NCI-H1048 (cell line): ENCODE data around the gene GPR171.
A peak's percentile ranks its signal among the peaks of the same experiment; 100 is the strongest.
"Not testable (repeated sequence)": the region's sequence is repeated elsewhere in the genome, so short reads cannot be mapped to it uniquely, and the experiment has no call there.

Experiments
- DNase-seq: peaks from one replicate; lab custom pipeline; 2025; lab: John Stamatoyannopoulos, UW

The GPR171 gene

DNA sequence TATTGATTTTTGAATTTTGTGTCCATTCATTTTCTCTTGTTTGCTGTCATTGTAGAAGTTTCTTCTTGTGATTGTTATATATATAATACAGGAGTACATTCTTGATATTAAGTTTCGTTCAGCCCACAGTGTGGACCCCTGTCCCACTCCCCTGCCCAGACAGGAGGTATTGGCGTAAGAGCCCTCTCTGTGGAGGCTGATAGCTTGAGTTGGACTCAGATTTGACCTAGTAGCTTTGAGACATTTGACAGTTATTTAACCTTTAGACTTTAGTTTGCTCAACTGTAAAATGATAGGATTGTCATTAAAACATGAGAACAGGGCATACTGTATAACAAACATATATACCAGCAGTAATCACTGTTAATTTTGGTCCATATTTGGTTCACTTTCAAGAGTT lies 27.1 kb downstream of the GPR171 start:
- DNase-seq: no peak

DNA sequence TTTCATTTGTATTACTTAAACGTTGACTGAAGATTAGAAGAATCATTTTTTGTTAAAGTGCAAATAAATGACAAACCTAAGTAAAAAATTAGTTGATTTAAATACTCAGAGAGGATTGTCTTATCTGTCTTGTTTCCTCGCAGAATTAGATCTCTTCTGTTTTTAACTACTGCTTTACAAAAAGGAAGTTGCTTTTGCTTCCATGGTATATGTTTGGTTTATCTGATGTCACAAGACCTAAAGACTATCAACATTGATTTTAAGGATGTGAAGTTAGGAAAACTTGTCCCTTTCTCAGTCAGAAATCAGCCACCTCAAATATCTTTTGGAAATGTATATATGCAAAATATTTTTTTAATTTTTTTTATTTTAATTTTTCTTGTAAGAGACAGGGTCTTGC lies 28.7 kb downstream of the GPR171 start:
- DNase-seq: no peak

DNA sequence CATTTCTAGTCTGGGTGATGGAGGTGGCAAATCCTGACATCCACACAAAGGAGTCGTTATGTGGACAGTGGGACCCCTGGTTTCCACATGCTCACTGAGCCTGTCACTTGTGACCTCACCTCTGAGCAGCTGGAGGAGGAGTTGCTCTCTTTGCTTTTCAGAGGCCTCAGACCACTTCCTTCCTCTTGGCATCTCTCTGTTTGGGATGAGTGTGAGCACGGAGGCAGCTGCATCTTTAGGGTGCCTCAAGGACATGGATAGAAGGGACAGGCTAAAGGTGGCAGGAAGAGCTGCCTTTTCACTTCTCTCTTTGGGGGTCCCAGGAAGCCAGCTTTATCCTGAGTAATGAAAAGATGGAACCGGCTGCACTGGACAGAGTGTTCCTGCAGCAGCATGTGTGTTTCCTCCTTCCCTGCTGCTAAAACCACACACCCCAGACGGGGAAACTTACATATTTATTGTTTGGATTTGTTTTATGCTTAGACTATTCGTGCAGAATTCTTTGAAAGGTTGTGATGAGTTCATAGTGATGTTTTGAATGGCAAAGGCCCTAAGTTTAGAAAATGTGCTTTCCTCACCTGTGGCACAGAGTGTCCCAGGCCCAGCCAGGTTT lies 31.8 kb downstream of the GPR171 start:
- no peak for DNase-seq

DNA sequence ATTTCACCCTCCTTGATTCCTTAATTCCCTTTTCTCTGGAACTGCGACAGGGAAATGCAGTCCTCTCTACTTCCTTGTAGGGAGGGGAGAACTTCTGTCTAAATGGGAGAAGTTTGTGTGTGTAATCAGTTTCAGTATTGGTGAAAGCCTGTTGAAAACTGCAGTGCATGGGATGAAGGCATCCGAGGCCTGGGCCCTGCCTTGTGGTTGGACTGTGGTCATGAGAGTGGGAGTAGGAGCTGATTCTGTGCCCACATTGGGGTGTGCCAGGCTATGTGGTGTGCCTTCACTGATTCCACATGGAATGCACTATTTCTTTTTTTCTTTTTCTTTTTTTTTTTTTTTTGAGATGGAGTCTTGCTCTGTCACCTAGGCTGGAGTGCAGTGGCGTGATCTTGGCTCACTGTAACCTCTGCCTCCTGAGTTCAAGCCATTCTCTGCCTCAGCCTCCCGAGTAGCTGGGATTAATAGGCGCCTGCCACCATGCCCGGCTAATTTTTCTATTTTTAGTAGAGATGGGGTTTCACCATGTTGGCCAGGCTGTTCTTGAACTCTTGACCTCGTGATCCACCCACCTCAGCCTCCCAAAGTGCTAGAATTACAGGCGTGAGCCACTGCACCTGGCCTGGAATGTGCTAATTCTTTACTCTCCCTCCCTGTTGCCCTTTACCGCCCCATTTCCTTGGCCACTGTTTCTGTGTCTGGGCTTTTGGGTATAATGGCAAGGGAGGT lies 32.9 kb downstream of the GPR171 start:
- DNase-seq: not testable (repeated sequence)

DNA sequence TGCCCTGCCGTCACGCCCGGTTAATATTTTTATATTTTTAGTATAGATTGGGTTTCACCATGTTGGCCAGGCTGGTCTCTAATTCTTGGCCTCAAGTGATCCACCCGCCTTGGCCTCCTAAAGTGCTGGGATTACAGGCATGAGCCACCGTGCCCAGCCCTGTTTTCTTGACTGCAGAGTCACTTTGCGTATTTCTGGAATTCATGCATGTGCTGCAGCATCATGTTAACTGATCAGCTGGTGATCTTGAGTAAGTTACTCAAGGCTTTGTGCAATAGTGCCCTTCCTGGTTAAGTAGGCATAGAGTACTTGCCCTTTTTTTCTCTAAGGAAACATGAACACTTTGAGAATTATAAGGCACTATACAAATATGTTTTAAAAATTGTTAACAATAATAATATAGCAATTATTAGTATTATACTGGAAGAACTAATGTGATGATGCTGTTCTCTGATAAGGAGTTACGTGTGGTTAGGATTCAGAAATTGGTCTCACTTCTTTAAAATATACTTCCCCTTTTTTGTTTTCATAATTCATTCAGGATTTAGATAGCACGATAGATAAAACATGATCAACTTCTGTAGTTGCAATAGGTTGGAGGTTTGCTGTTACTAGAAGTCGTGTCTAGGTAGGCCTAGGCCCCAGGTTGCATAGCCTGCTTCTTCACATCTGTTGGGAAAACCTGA lies 33.6 kb downstream of the GPR171 start:
- no peak for DNase-seq

DNA sequence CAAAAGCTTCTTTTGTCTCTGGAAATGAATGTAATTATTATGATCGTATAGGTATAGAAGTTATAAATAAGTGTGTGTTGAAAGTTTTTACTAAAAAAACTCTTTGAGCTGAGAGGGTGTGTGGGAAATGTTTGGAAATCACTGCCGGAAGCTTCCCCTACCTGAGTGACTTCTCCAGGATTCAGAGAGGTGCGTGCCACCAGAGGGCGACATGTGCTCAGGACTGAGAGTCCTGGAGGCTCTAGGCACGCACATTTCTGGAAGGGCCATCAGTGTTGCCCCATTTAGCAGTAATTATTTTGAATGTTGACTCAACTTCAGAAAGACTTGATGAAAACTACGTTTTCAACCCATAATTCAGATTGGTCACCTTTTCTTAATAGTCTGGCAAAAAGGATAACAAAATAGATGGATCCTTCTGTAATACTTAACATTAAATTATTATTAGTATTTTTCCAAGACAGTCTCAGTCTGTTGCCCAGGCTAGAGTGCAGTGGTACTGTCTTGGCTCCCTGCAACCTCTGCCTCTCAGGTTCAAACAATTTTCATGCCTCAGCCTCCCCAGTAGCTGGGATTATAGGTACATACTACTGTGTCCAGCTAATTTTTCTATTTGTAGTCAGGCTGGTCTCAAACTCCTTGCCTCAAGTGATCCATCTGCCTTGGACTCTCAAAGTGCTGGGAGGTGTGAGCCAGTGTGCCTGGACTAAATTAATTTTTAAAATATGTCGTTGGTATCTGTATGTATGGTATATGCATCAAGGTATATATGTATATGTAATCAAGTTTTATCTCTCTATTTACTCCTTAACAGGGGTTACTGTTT lies 34.5 kb downstream of the GPR171 start:
- DNase-seq: no peak

DNA sequence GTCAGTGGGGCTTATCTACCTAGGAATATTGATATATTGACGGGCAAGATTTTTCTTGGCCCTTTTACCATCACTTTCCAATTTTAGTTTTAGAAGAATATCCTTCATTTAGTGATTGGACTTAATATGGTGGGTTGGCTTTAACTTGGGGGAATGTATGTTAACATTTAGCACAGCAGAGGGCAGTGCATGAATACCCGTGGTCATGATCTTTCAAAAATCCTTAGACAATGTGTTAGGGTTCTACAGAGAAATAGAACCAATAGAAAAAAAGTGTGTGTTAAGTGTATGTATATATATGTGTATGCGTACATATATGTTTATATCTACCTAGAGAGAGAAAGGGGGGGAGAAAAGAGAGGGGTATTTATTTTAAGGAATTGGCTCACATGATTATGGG lies 36.9 kb downstream of the GPR171 start:
- no peak for DNase-seq

DNA sequence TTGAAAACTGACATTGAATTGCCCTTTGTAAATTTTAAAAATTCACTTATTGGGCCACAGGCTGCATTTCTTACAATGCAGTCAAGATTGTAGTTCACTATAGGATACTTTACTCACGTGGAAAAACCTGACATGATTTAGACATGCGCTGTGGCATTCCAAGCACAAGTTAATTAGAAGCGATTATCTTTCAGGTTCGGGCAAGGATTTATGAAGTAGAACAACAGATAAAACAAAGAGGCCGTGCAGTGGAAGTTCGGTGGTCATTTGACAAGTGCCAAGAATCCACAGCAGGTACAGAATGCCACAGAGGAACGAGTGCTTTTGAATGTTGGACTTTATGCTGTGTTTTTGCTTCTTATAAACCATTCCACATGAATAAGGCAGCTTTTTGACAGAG lies 37.8 kb downstream of the GPR171 start:
- no peak for DNase-seq

DNA sequence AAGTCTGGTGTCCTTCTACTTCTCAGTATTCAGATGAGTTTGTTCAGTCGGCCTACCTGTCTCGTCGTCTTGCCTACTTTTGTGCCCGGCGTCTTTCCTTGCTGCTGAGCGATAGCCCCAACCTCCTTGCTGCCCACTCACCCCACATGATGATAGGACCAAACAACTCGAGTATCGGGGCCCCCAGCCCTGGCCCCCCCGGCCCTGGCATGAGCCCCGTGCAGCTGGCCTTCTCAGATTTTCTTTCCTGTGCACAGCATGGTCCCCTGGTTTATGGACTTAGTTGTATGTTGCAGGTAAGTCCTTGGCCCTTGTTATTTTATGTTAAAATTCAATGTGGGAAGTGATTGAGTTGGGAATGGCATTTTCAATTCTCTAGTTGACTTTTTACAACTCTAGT lies 43.2 kb downstream of the GPR171 start:
- no peak for DNase-seq

DNA sequence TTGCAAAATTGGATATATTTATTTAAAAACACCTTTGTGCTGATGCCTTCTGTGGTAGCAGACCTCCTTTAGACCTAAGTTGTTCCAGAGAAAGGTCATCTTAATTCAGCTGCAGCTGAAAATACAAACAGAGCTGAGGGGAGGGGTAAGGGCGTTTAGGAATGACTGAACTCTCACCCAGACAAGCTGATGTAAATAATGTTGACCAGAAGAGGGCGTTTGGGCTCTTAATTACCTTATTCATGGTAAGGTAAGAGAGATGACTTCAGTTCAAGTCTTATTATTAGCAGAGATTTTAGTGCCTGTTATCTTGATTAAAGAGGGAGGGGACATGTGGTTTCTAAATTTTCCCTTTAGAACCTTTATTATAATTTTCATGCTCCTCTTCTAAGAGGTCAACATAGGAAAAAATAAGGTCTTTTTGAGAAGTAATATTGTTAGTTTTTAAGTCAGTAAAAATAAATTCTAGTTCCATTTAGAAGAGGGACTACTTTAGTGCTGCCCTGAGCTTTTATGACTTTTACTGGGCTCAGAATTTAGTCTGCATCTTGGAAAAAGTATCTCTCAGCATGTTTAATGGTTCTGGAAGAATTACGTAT lies 46.3 kb downstream of the GPR171 start:
- DNase-seq: peak; percentile 18

DNA sequence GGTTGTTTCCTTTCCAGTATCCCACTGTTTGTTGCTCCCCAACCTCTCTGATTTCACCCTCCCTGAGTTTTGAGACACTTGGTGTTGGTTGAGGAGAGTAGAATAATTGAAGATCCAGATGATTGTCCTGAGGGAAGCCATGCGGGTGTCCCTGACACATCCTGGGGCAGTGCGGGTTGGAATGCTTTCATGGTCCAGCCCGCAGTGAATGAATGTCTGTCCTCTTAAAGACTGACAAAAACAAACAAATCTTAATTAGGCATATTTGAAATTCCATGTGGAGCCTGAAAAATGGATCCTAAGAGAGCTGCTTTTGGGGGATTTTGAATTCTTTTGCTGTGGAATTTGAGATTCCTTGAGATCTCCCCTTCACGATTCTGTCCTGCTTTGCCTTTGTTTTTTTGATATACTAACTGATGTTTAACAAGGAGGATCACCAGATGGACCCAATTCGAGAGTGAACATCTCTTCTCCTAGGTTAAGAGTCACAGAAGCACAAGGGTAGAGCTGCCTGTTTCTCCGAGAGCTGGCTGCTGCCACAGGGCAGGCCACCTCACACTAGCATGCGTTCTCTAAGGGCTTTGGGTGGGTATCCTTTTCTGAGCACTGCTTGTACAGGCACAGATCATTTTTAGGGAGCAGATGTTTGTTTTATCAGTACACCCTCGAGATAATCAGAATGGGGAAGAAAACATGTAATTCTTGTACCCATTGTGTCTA lies 47.4 kb downstream of the GPR171 start:
- no peak for DNase-seq

DNA sequence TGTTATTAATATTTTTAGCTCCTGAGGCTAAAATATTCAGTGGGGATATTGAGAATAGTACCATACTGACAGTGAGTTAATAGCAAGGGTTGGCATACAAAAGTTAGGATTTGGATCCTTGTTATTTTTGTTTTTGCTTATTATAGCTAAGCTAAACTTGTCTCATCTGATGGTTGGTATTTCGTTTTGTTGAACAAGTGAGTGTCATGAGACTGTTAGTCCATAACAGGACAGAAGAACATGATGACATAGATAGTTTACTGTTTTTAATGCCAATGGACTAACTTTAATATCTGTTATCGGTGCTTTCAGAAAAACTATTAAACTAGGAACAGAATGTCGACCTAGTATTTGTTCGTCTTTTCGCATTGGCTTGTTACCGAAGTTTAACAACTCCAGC lies 48.5 kb downstream of the GPR171 start:
- DNase-seq: no peak

DNA sequence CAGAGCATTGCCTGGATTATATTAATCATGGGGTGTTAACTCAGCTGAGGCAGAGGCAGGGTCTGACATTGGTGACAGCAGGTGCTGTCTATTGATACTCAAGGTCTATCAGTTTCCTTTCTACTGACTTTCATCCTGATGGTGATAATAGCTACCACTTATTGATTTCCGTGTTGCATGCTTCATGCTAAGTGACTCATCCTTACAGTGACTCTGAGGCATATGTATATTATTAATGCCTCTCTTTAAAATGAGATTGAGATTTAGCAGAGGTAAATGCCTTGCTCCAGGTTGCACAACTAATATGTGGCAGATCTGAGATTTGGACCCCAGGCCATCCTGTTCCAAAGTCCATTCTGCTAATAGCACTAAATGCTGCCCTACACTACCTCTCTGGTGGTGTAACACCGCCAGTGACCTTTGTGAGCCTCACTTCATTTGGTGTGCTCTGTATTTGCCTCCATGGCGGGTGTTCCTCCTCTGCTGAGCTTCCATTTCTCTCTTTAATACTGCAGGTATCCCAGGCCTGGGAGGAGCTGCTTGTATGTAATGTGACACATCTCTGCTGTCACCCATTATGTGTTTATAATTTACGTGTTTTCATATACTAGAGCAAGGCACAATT lies 50.4 kb downstream of the GPR171 start:
- no peak for DNase-seq
